Neural progenitor cell (in vitro differentiated cells): ENCODE data around the gene DDX24. TPM values are rescaled to one million over a fixed set of nuclear protein-coding genes. Genes with fewer than 3 reads are reported as not detected.
A peak's percentile ranks its signal among the peaks of the same experiment; 100 is the strongest.

Source experiments
- DNase-seq: peaks from one replicate; pipeline ENCODE4 v3.0.0-alpha.2; 2016; ENCODE audit warnings: low spot score
- H2AFZ ChIP-seq: fragments of 200-600 bp; sonication (generic); replicated peaks from 2 replicates; pipeline ENCODE4 v1.6.1; 2016; ENCODE audit warnings: antibody characterized with exemption
- H3F3A ChIP-seq: fragments of 200-600 bp; sonication (generic); 2 replicates; pipeline ENCODE4 v1.6.1; 2016; ENCODE audit warnings: antibody characterized with exemption, low read depth
- H3K27ac ChIP-seq: fragments of 200-600 bp; sonication (generic); 2 replicates; pipeline ENCODE4 v1.5.1; 2016; ENCODE audit warnings: mild to moderate bottlenecking
- H3K27me3 ChIP-seq: fragments of 200-600 bp; sonication (generic); 2 replicates; pipeline ENCODE4 v1.6.1; 2016; ENCODE audit warnings: mild to moderate bottlenecking, moderate library complexity
- H3K36me3 ChIP-seq: fragments of 200-600 bp; sonication (generic); 2 replicates; pipeline ENCODE4 v1.5.1; 2016
- H3K4me1 ChIP-seq: fragments of 200-600 bp; sonication (generic); 2 replicates; pipeline ENCODE4 v1.6.1; 2016; ENCODE audit warnings: mixed run types
- H3K4me2 ChIP-seq: fragments of 200-600 bp; sonication (generic); 2 replicates; pipeline ENCODE4 v1.6.1; 2016
- H3K4me3 ChIP-seq: fragments of 200-600 bp; sonication (generic); 2 replicates; pipeline ENCODE4 v1.5.1; 2016
- H3K79me2 ChIP-seq: fragments of 200-600 bp; sonication (generic); 2 replicates; pipeline ENCODE4 v1.6.1; 2016; ENCODE audit warnings: low read depth
- H3K9ac ChIP-seq: fragments of 200-600 bp; sonication (generic); 2 replicates; pipeline ENCODE4 v1.6.1; 2016
- H3K9me3 ChIP-seq: fragments of 200-600 bp; sonication (generic); 2 replicates; pipeline ENCODE4 v1.5.1; 2016; ENCODE audit warnings: low read depth
- H4K20me1 ChIP-seq: fragments of 200-600 bp; sonication (generic); 2 replicates; pipeline ENCODE4 v1.6.1; 2016; ENCODE audit warnings: low read depth
- H3K27ac Mint-ChIP-seq: 3 replicates; pipeline ENCODE4 v1.8.0; 2021; ENCODE audit warnings: mixed read lengths
- H3K27me3 Mint-ChIP-seq: 2 replicates; pipeline ENCODE4 v1.8.0; 2022; ENCODE audit warnings: low read depth, mild to moderate bottlenecking, inconsistent platforms, moderate library complexity, mixed read lengths; ENCODE audit not compliant: insufficient read depth
- H3K36me3 Mint-ChIP-seq: 3 replicates; pipeline ENCODE4 v1.8.0; 2021; ENCODE audit warnings: mixed read lengths
- H3K4me1 Mint-ChIP-seq: 3 replicates; pipeline ENCODE4 v1.8.0; 2021; ENCODE audit warnings: mixed read lengths
- H3K4me3 Mint-ChIP-seq: 3 replicates; pipeline ENCODE4 v1.8.0; 2021; ENCODE audit warnings: mild to moderate bottlenecking, moderate library complexity, mixed read lengths
- H3K9me3 Mint-ChIP-seq: 3 replicates; pipeline ENCODE4 v1.8.0; 2020; ENCODE audit warnings: mixed read lengths
- CTCF ChIP-seq: fragments of 200-600 bp; sonication (generic); IDR thresholded peaks from 2 replicates; pipeline ENCODE4 v1.5.1; 2017; ENCODE audit warnings: antibody characterized with exemption, mild to moderate bottlenecking
- EZH2 ChIP-seq: fragments of 200-600 bp; sonication (generic); IDR thresholded peaks from 2 replicates; pipeline ENCODE4 v1.6.1; 2017; ENCODE audit warnings: antibody characterized with exemption, mild to moderate bottlenecking, moderate library complexity
- EZH2phosphoT487 ChIP-seq: fragments of 200-600 bp; sonication (generic); IDR thresholded peaks from 2 replicates; pipeline ENCODE4 v1.6.1; 2017; ENCODE audit warnings: antibody characterized with exemption
- total RNA-seq: library from RNA; depleted of rRNA; stranded (reverse); fragments of >200 nt; gene quantifications from 2 replicates; pipeline ENCODE4 v1.2.3, GENCODE V29; 2015; ENCODE audit warnings: low replicate concordance

DDX24 gene
- total RNA-seq, 1 donor from 2014 or later = 153 TPM

GRCh38 chr14:94051115-94051514 is 29.9 kb downstream of the DDX24 start:
- Histone ChIP-seq H3K4me3 (no peak overlapping the region), H3K9me3 (no peaks in the 10 kb centered on the region), H3K4me2 (no peak overlapping the region), H3K79me2 (no peaks in the 10 kb centered on the region), H3K27ac (no peak overlapping the region), H3K9ac (no peak overlapping the region), H3K36me3 (no peaks in the 10 kb centered on the region), H3F3A (no peaks in the 10 kb centered on the region), H3K4me1 (peaks cover 4% of the 10 kb centered on the region), H2AFZ (no peak overlapping the region), H4K20me1 (no peaks in the 10 kb centered on the region), H3K27me3 (no peaks in the 10 kb centered on the region)
- TF ChIP-seq CTCF (peak; percentile 53), EZH2 (no peak)
- Mint-ChIP-seq H3K27ac (peak overlapping the region; percentile 9), H3K4me1 (peaks cover 45% of the 10 kb centered on the region), H3K27me3 (peaks cover 6% of the 10 kb centered on the region), H3K4me3 (no peak overlapping the region), H3K36me3 (peaks cover 46% of the 10 kb centered on the region), H3K9me3 (no peaks in the 10 kb centered on the region)
- peak; percentile 57 for DNase-seq

GRCh38 chr14:94050231-94050880 is 30.6 kb downstream of the DDX24 start:
- no peak overlapping the region for H3K4me3 ChIP-seq
- DNase-seq = no peak
- no peak overlapping the region for H3K9ac ChIP-seq
- no peaks in the 10 kb centered on the region for H3K79me2 ChIP-seq
- H3K27ac ChIP-seq = no peak overlapping the region
- peaks cover 4% of the 10 kb centered on the region for H3K4me1 ChIP-seq
- H3K36me3 Mint-ChIP-seq = peaks cover 46% of the 10 kb centered on the region
- no peaks in the 10 kb centered on the region for H3K27me3 ChIP-seq
- no peaks in the 10 kb centered on the region for H4K20me1 ChIP-seq
- H3K9me3 ChIP-seq = no peaks in the 10 kb centered on the region
- peaks cover 6% of the 10 kb centered on the region for H3K27me3 Mint-ChIP-seq
- H3K4me3 Mint-ChIP-seq = no peak overlapping the region
- no peak overlapping the region for H3K4me2 ChIP-seq
- no peaks in the 10 kb centered on the region for H3K36me3 ChIP-seq
- H3K9me3 Mint-ChIP-seq = no peaks in the 10 kb centered on the region
- TF ChIP-seq EZH2phosphoT487 (no peak), CTCF (no peak), EZH2 (no peak)
- no peak overlapping the region for H2AFZ ChIP-seq
- H3F3A ChIP-seq = no peaks in the 10 kb centered on the region
- H3K4me1 Mint-ChIP-seq = peaks cover 45% of the 10 kb centered on the region
- no peak overlapping the region for H3K27ac Mint-ChIP-seq

GRCh38 chr14:94049625-94050023 is 31.4 kb downstream of the DDX24 start:
- H3K4me1 Mint-ChIP-seq = peaks cover 45% of the 10 kb centered on the region
- H4K20me1 ChIP-seq = no peaks in the 10 kb centered on the region
- H3F3A ChIP-seq = no peaks in the 10 kb centered on the region
- no peaks in the 10 kb centered on the region for H3K36me3 ChIP-seq
- H2AFZ ChIP-seq = no peak overlapping the region
- no peaks in the 10 kb centered on the region for H3K27me3 ChIP-seq
- peaks cover 43% of the 10 kb centered on the region for H3K36me3 Mint-ChIP-seq
- H3K27ac Mint-ChIP-seq = no peak overlapping the region
- peaks cover 4% of the 10 kb centered on the region for H3K4me1 ChIP-seq
- no peaks in the 10 kb centered on the region for H3K79me2 ChIP-seq
- no peak overlapping the region for H3K4me2 ChIP-seq
- H3K9ac ChIP-seq = no peak overlapping the region
- H3K9me3 ChIP-seq = no peaks in the 10 kb centered on the region
- no peak for TF ChIP-seq EZH2phosphoT487
- TF ChIP-seq EZH2 = no peak
- no peak for TF ChIP-seq CTCF
- no peaks in the 10 kb centered on the region for H3K9me3 Mint-ChIP-seq
- H3K27ac ChIP-seq = no peak overlapping the region
- no peak overlapping the region for H3K4me3 Mint-ChIP-seq
- H3K27me3 Mint-ChIP-seq = peaks cover 6% of the 10 kb centered on the region
- no peak overlapping the region for H3K4me3 ChIP-seq
- no peak for DNase-seq
